Measurements from ENCODE around the gene ALKBH4.
"Not testable (repeated sequence)": the region's sequence is repeated elsewhere in the genome, so short reads cannot be mapped to it uniquely, and the experiment has no call there.

The ALKBH4 gene, protein sequence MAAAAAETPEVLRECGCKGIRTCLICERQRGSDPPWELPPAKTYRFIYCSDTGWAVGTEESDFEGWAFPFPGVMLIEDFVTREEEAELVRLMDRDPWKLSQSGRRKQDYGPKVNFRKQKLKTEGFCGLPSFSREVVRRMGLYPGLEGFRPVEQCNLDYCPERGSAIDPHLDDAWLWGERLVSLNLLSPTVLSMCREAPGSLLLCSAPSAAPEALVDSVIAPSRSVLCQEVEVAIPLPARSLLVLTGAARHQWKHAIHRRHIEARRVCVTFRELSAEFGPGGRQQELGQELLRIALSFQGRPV

GRCh38 chr7:102464577-102465280 lies at the start of gene ALKBH4, which contains the start of gene LRWD1:
Gene ALKBH4, minus strand, starts transcription at chr7:102464863. Its CDS starts 27 bp downstream, at chr7:102464836.
Gene LRWD1, plus strand, starts transcription at chr7:102464984. Its CDS starts 97 bp downstream, at chr7:102465081.
- peak; percentile 83 for DNase-seq (ENCODE audit: low read depth)
- H3K4me3 ChIP-seq (ENCODE audit: low read depth, low read length): peak within 1 kb of the TSS; percentile 95
- no peak for TF ChIP-seq CTCF (IDR thresholded peaks at IDR 0.05; ENCODE audit: low read depth, low read length, missing control alignments)

DNA sequence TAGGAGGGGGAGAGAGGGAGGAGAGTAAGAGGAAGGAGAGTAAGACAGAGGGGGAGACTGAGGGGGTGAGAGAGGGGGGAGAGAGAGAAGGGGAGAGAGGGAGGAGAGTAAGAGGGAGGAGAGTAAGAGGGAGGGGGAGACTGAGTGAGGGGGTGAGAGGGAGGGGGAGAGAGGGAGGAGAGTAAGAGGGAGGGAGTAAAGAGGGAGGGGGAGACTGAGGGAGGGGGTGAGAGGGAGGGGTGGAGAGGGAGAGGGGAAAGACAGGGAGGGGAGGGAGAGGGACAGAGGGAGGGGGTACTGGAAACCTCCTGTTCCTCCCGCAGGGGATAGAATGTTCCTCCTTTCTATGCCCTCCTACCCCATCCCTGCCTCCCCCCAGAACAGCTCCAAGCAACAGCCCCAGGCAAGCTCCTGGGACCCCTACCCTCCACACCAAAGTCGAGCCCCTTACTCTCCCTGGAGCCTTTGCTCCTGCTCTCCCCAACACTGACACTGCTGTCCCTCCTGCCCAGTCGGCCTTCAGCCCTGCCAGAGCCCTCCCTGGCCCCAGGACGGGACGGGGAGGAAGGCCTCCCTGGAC lies 48.1 kb upstream of the ALKBH4 start:
- peak overlapping the region; percentile 22 for H3K4me3 ChIP-seq (ENCODE audit: low read depth, low read length)
- peak; percentile 47 for DNase-seq (ENCODE audit: low read depth)

DNA sequence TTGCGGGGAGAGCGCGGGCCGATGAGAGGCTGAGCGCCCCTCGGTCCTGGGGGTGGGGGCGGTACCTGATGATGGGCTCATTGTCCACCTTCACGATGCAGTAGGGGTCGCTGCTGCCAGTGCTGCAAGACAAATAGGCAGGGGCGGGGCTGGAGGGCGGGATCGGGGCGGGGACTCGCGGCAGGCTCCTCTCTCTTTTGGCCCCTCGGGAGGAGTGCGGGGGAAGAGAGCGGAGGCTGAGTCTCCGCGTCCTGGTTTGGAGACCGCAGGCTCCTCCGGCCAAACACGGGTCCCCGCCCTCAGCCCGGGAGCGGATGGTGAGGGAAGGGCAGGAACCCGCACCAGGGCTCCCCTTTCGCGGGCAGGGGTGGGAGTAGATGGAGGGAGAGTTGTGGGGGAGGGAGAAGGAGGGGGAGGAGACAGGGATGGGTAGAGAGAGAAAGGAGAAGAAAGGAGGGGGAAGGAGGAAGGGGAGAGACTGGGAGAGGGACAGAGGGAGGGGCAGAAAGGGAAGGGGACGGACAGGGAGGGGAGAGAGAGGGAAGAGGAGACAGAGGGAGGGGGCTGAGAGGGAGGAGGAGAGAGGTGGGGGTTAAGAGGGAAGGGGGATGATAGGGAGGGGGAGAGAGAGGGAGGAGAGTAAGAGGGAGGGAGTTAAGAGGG lies 47.3 kb upstream of the ALKBH4 start:
- DNase-seq (ENCODE audit: low read depth); H3K4me3 ChIP-seq (ENCODE audit: low read depth, low read length): not testable (repeated sequence)

- not testable (repeated sequence) for DNase-seq (ENCODE audit: low read depth); H3K4me3 ChIP-seq (ENCODE audit: low read depth, low read length)
These were observed 45.9 kb upstream of the ALKBH4 start for GRCh38 chr7:102510575-102510974.

GRCh38 chr7:102507410-102508088 lies 42.9 kb upstream of the ALKBH4 start:
- DNase-seq (ENCODE audit: low read depth): not testable (repeated sequence)

DNA sequence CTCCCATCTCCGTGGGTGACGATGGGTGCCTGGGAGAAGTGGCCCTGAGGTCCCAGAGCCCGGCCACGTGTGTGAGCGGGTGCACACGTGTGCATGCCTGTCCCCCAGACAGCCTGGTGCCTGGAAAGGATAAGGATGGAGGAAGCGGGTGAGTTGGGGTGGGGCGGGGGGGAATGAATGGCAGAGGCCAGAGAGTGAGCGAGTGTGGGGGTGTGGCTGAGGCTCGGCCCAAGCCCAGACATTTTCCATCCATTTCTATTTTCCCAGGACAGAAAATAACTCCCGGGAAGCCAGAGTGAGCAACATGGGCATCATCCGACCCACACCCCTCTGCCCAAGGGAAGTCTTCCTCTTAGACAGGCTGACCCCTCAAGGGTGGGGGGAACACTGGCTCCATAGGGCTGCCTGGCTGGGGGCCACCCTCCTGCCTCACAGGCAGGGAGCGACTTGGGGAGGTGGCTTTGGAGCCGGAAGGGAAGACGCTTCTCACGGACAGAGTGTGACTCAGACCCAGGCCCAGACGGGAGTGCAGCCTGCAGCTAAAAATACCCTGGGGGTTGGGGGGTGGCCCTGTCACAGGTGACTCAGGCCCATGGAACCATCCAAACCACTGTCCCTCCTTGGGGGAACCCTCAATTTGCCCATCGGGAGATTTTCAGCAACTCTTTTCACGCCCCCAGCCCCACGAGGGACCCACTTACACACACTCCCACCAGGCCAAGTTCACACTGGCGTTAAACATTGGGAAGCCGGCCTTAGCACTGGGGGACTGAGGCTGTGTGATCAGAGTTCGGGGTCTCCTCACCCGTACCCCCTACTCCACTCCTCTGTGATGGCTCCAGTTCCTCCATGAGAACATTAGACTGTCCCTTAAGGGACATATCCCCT lies 40.9 kb upstream of the ALKBH4 start:
- not testable (repeated sequence) for DNase-seq (ENCODE audit: low read depth); H3K4me3 ChIP-seq (ENCODE audit: low read depth, low read length)

More at GRCh38 chr7:102507410-102508088, 42.9 kb upstream of the ALKBH4 start:
- H3K4me3 ChIP-seq (ENCODE audit: low read depth, low read length): not testable (repeated sequence)

GRCh38 chr7:102503141-102503540 lies 38.5 kb upstream of the ALKBH4 start:
- not testable (repeated sequence) for H3K4me3 ChIP-seq (ENCODE audit: low read depth, low read length); DNase-seq (ENCODE audit: low read depth)

- H3K4me3 ChIP-seq (ENCODE audit: low read depth, low read length); DNase-seq (ENCODE audit: low read depth): not testable (repeated sequence)
These were observed 33.7 kb upstream of the ALKBH4 start for GRCh38 chr7:102498321-102498720.

DNA sequence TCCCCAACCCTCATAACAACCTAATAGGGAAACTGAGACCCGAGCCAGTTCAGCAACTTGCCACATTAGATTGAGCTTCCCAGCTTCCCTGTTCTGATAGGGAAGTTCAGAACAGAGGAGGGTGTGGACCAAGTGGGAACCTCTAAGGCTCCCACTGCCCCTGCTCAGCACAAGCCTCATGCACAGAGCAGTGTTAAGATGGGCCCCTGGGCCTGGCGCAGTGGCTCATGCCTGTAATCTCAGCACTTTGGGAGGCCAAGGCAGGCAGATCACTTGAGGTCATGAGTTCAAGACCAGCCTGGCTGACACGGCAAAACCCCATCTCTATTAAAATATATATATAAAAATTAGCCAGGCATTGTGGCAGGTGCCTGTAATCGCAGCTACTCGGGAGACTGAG lies 32.6 kb upstream of the ALKBH4 start:
- not testable (repeated sequence) for DNase-seq (ENCODE audit: low read depth)

DNA sequence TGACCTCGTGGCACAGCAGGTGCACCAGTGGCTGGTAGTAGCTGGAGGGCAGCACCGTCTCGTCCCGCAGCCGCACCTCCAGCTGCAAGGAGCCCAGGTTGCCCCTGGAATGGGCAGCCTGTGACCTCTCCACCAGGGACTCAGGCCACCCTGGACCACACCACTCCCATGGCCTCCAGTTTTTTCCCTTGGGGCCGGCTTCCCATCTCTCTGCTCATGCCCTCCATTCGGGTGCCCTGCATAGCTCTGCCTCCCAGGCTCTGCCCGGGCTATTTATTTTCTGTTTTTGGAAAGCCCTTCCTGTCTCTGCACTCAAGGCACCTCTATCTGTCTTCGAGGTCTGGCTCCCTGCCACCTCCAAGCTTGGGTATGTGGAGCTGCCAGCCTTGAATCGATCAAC lies 32.2 kb upstream of the ALKBH4 start:
- DNase-seq (ENCODE audit: low read depth); H3K4me3 ChIP-seq (ENCODE audit: low read depth, low read length): not testable (repeated sequence)

More for the DNA sequence above, 32.6 kb upstream of the ALKBH4 start:
- not testable (repeated sequence) for H3K4me3 ChIP-seq (ENCODE audit: low read depth, low read length)

DNA sequence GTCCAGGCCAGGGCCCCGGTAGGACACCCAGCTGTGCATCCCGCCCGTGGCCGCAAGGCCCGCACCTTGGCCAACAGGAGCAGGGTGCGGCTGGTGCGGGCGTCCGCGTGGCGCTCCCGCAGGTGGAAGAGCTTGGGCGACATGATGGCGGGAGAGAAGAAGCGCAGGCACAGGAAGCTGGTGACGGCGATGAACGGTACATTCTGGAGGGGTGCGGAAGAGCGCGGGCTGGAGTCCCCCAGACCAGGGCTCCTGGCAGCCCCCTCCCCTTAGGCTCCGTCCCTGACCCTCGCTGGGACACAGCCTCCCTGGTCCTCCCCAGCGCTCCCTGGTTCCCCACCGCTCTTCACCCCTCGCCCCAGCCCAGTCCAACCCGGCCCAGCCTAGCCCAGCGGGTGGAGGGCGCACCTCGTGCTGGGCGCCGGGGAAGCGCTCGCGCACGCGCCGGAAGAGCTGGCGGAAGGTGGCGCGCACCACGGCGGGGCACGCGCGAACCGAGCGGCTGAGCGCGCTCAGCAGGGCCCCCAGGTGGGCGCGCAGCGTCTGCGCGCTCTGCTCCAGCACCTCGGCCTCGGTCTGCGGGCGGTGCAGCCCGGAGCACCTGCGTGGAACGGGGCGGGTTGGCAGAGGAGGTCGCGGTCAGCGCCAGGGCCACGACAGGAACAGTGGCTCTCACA lies 29.9 kb upstream of the ALKBH4 start:
- DNase-seq (ENCODE audit: low read depth): not testable (repeated sequence)

GRCh38 chr7:102494026-102494425 lies 29.4 kb upstream of the ALKBH4 start:
- H3K4me3 ChIP-seq (ENCODE audit: low read depth, low read length); DNase-seq (ENCODE audit: low read depth): not testable (repeated sequence)

More for the DNA sequence above, 29.9 kb upstream of the ALKBH4 start:
- not testable (repeated sequence) for H3K4me3 ChIP-seq (ENCODE audit: low read depth, low read length)

DNA sequence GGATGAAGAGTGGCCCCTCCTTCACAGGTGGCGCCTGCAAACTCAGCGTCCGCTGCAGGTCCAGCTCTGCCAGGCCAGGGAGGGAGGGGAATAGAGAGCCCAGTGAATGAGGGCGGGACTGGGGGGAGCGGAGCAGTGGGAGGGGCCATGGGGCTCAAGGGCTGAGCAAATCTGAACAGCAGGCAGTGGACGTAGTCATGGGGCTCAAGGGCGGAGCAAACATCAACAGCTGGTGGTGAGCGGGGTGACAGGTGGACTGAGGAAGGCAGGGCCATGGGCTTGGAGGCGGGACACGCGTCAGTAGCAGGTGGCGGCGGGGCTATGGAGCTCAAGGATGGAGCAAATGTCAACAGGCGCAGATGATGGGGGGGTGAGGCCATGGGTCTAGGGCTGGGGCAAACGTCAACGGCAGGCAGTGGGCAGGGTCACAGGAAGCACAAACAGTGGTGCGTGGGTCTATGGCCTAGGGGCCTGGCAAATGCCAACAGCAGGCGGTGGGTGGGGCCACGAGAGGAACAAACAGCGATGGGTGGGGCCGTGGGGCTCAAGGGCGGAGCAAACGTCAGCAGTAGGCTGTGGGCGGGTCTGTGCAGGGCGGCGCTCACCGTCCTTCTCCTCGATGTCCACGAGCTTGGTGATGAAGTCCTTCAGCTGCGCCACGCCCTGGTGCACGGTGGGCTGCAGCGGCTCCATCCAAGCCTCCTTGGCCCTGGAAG lies 28.7 kb upstream of the ALKBH4 start:
- H3K4me3 ChIP-seq (ENCODE audit: low read depth, low read length); DNase-seq (ENCODE audit: low read depth): not testable (repeated sequence)

DNA sequence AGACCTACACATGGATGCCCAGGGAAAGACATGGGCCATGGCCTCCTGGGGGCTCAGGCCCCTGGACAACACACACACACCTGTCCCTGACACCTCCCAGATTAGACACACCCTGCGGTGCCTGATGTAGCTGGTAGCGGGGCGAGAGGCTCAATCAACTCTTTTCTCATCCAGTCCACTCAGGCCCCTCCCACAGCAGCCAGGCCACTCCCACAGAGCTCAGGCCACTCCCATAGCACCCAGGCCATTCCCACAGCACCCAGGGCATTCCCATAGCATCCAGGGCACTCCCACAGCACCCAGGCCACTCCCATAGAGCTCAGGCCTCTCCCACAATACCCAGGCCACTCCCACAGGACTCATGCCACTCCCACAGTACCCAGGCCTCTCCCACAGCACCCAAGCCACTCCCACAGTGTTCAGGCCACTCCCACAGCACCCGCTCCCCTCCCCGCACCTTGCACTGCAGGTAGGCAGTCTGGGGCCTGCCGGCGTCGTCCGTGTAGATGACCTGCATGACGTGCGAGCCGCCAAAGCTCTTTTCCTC lies 25.9 kb upstream of the ALKBH4 start:
- DNase-seq (ENCODE audit: low read depth); H3K4me3 ChIP-seq (ENCODE audit: low read depth, low read length): not testable (repeated sequence)

- DNase-seq (ENCODE audit: low read depth); H3K4me3 ChIP-seq (ENCODE audit: low read depth, low read length): not testable (repeated sequence)
These were observed 19.7 kb upstream of the ALKBH4 start for GRCh38 chr7:102484317-102484716.
